Measurements from ENCODE around the gene DOCK6.

DOCK6 gene

GRCh38 chr19:11296264-11296663, 33.9 kb upstream of the DOCK6 start:
- DNase-seq (ENCODE audit: low read depth) = no peak
- TF ChIP-seq CTCF (IDR thresholded peaks at IDR 0.05; ENCODE audit: low read depth, low read length, missing control alignments) = no peak
- no peak overlapping the region for H3K4me3 ChIP-seq (ENCODE audit: low read depth, low read length)

GRCh38 chr19:11295665-11296245, 33.4 kb upstream of the DOCK6 start, which contains the start of gene TSPAN16:
Gene TSPAN16 (plus strand): TSS chr19:11296160. CDS start chr19:11296298, 138 bp downstream.
- H3K4me3 ChIP-seq (ENCODE audit: low read depth, low read length) = no peak within 1 kb of the TSS
- no peak for DNase-seq (ENCODE audit: low read depth)
- no peak for TF ChIP-seq CTCF (IDR thresholded peaks at IDR 0.05; ENCODE audit: low read depth, low read length, missing control alignments)

- TF ChIP-seq CTCF (IDR thresholded peaks at IDR 0.05; ENCODE audit: low read depth, low read length, missing control alignments) = no peak
- DNase-seq (ENCODE audit: low read depth) = no peak
- no peak overlapping the region for H3K4me3 ChIP-seq (ENCODE audit: low read depth, low read length)
Observed at GRCh38 chr19:11295180-11295579, 32.9 kb upstream of the DOCK6 start.

- TF ChIP-seq CTCF (IDR thresholded peaks at IDR 0.05; ENCODE audit: low read depth, low read length, missing control alignments) = peak; percentile 96
- H3K4me3 ChIP-seq (ENCODE audit: low read depth, low read length) = no peak overlapping the region
- DNase-seq (ENCODE audit: low read depth) = peak; percentile 13
Observed at GRCh38 chr19:11293433-11294389, 31.4 kb upstream of the DOCK6 start.

- H3K4me3 ChIP-seq (ENCODE audit: low read depth, low read length) = no peak overlapping the region
- DNase-seq (ENCODE audit: low read depth) = no peak
- TF ChIP-seq CTCF (IDR thresholded peaks at IDR 0.05; ENCODE audit: low read depth, low read length, missing control alignments) = no peak
Observed at GRCh38 chr19:11291991-11292390, 29.7 kb upstream of the DOCK6 start.

GRCh38 chr19:11291415-11291814, 29.1 kb upstream of the DOCK6 start:
- no peak for DNase-seq (ENCODE audit: low read depth)
- H3K4me3 ChIP-seq (ENCODE audit: low read depth, low read length) = no peak overlapping the region
- no peak for TF ChIP-seq CTCF (IDR thresholded peaks at IDR 0.05; ENCODE audit: low read depth, low read length, missing control alignments)

Data from GM12864 (cell line).